NCI-H446 treated with DMSO at 0.1 percent for 48 hours (cell line): Measurements from ENCODE around the gene FRAS1.

Experiments
- DNase-seq: peaks from one replicate; lab custom pipeline; 2025; lab: John Stamatoyannopoulos, UW

The FRAS1 gene

GRCh38 chr4:78100060-78100459 is 42.9 kb downstream of the FRAS1 start:
- DNase-seq = no peak

- no peak for DNase-seq
Observed at GRCh38 chr4:78119698-78120097, 62.6 kb downstream of the FRAS1 start.

GRCh38 chr4:78120144-78120880 is 63.2 kb downstream of the FRAS1 start:
- DNase-seq = no peak

- DNase-seq = peak; percentile 9
Observed at GRCh38 chr4:78121338-78121904, 64.3 kb downstream of the FRAS1 start.

- peak; percentile 70 for DNase-seq
Observed at GRCh38 chr4:78125834-78126331, 68.8 kb downstream of the FRAS1 start.

- DNase-seq = peak; percentile 9
Observed at GRCh38 chr4:78129383-78130108, 72.4 kb downstream of the FRAS1 start.

GRCh38 chr4:78131403-78131802 is 74.3 kb downstream of the FRAS1 start:
- no peak for DNase-seq

- DNase-seq = no peak
Observed at GRCh38 chr4:78136109-78137081, 79.3 kb downstream of the FRAS1 start.

GRCh38 chr4:78137532-78137931 is 80.4 kb downstream of the FRAS1 start:
- no peak for DNase-seq

- no peak for DNase-seq
Observed at GRCh38 chr4:78138252-78138651, 81.1 kb downstream of the FRAS1 start.

- no peak for DNase-seq
Observed at GRCh38 chr4:78143634-78144033, 86.5 kb downstream of the FRAS1 start.

GRCh38 chr4:78145008-78145407 is 87.9 kb downstream of the FRAS1 start:
- DNase-seq = no peak

GRCh38 chr4:78145622-78146021 is 88.5 kb downstream of the FRAS1 start:
- no peak for DNase-seq

- peak; percentile 59 for DNase-seq
Observed at GRCh38 chr4:78149751-78150542, 92.8 kb downstream of the FRAS1 start.

GRCh38 chr4:78150543-78150864 is 93.4 kb downstream of the FRAS1 start:
- no peak for DNase-seq

- DNase-seq = no peak
Observed at GRCh38 chr4:78152795-78153194, 95.7 kb downstream of the FRAS1 start.

- DNase-seq = no peak
Observed at GRCh38 chr4:78154972-78155590, 98.0 kb downstream of the FRAS1 start.

GRCh38 chr4:78155616-78156105 is 98.5 kb downstream of the FRAS1 start:
- DNase-seq = no peak

- DNase-seq = no peak
Observed at GRCh38 chr4:78156520-78156919, 99.4 kb downstream of the FRAS1 start.

GRCh38 chr4:78162342-78162741 is 105.2 kb downstream of the FRAS1 start:
- DNase-seq = no peak

- DNase-seq = no peak
Observed at GRCh38 chr4:78162821-78163220, 105.7 kb downstream of the FRAS1 start.
